AG08395 (cell line): ENCODE measurements around the gene NPY.
"Not testable (repeated sequence)": the region's sequence is repeated elsewhere in the genome, so short reads cannot be mapped to it uniquely, and the experiment has no call there.

Experiments used
- DNase-seq: peaks from one replicate; pipeline ENCODE4 v3.0.0; 2012; ENCODE audit warnings: mixed read lengths, low spot score

Gene NPY

GRCh38 chr7:24283897-24284698 lies at the start of gene NPY:
Gene NPY (plus strand): TSS chr7:24284190. CDS start chr7:24285241, 1,051 bp downstream.
- DNase-seq = no peak

GRCh38 chr7:24239260-24239659 lies 44.7 kb upstream of the NPY start:
- DNase-seq = no peak

- DNase-seq = no peak
Measured at GRCh38 chr7:24241206-24241605, 42.8 kb upstream of the NPY start.

GRCh38 chr7:24244554-24244953 lies 39.4 kb upstream of the NPY start:
- no peak for DNase-seq

GRCh38 chr7:24245362-24245761 lies 38.6 kb upstream of the NPY start:
- no peak for DNase-seq

- no peak for DNase-seq
Measured at GRCh38 chr7:24249266-24249665, 34.7 kb upstream of the NPY start.

GRCh38 chr7:24251568-24251967 lies 32.4 kb upstream of the NPY start:
- no peak for DNase-seq

- DNase-seq = no peak
Measured at GRCh38 chr7:24255139-24255538, 28.9 kb upstream of the NPY start.

- DNase-seq = not testable (repeated sequence)
Measured at GRCh38 chr7:24258324-24258723, 25.7 kb upstream of the NPY start.

- no peak for DNase-seq
Measured at GRCh38 chr7:24271938-24272337, 12.1 kb upstream of the NPY start.

GRCh38 chr7:24279512-24279911 lies 4.5 kb upstream of the NPY start:
- no peak for DNase-seq

GRCh38 chr7:24283554-24283896 lies 465 bp upstream of the NPY start:
- no peak for DNase-seq

- no peak for DNase-seq
Measured at GRCh38 chr7:24284699-24285506, 913 bp downstream of the NPY start.

- DNase-seq = no peak
Measured at GRCh38 chr7:24290004-24290641, 6.1 kb downstream of the NPY start.

- no peak for DNase-seq
Measured at GRCh38 chr7:24291271-24291670, 7.3 kb downstream of the NPY start.

- DNase-seq = no peak
Measured at GRCh38 chr7:24297362-24297761, 13.4 kb downstream of the NPY start.

GRCh38 chr7:24298696-24299095 lies 14.7 kb downstream of the NPY start:
- no peak for DNase-seq

- DNase-seq = no peak
Measured at GRCh38 chr7:24299192-24299591, 15.2 kb downstream of the NPY start.

- no peak for DNase-seq
Measured at GRCh38 chr7:24301703-24302102, 17.7 kb downstream of the NPY start.

- no peak for DNase-seq
Measured at GRCh38 chr7:24304494-24305095, 20.6 kb downstream of the NPY start.

GRCh38 chr7:24307326-24307725 lies 23.3 kb downstream of the NPY start:
- DNase-seq = no peak

- DNase-seq = no peak
Measured at GRCh38 chr7:24312588-24312987, 28.6 kb downstream of the NPY start.

- no peak for DNase-seq
Measured at GRCh38 chr7:24313777-24314176, 29.8 kb downstream of the NPY start.
